Amniotic stem cell (primary cell): ENCODE data around the gene PTPRD.

ENCODE experiments used
- DNase-seq: peaks from one replicate; lab custom pipeline; 2025; lab: John Stamatoyannopoulos, UW

Gene PTPRD

DNA sequence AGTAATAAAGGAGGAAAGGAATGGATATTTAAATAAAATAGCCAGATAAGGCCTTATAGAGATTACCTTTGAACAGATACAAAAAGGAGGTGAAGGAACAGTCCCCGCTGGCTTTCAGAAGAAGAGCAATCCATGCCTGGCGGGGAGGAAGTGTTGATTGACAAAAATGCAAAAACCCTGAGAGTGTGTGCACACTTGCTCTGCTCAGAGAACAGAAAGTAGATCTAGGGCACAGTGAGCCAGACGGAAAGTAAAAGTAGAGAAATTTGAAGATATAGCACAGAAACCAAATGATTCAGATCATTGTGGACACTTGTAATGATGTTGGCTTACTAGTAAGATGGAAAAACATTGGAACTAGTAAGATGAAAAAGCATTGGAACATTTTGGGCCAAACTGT, 720.6 kb downstream of the PTPRD start:
- DNase-seq: no peak

- DNase-seq: no peak
These were observed 731.1 kb downstream of the PTPRD start for GRCh38 chr9:9881692-9882091.

- DNase-seq: no peak
These were observed 738.5 kb downstream of the PTPRD start for GRCh38 chr9:9874270-9874669.

GRCh38 chr9:9862235-9862810, 750.5 kb downstream of the PTPRD start:
- DNase-seq: no peak

- DNase-seq: no peak
These were observed 757.4 kb downstream of the PTPRD start for GRCh38 chr9:9855177-9856078.

DNA sequence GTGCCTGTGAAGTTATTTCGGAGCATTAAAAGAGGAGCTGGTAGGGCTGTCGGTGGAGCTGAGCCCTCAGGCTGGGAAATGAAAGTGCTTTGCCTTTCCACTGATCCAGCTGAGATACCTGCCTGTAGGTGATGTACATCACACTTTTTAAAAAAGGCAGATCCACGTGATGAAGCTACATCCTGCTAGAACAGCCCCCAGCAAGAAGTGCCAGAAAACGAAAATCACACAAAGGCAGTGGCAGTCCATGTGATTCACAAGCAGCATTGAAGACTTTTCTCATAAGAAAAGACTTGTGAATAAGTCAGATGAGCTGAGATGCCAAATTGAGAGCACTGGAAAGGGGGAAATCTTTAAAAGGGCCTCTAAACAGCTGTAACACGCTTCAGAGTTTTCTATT, 765.1 kb downstream of the PTPRD start:
- no peak for DNase-seq

DNA sequence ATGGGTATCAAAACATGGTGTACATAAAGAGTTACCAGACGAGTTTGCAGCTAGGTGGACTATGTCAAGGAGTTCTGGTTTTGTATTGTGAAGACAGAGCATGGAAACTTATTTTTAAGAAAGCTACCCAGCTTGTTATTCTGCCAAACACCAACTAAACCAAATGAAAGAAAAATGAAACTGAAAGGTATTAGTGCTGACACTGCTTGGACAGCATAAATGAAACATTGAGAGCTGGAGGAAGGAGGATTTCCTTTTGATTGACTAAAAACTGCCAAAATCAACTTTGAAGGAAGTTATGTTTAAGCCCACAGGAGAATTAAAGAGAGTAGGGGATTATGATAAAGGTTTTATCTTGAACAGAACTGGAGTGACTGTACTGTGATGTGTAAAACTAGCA, 766.2 kb downstream of the PTPRD start:
- no peak for DNase-seq

DNA sequence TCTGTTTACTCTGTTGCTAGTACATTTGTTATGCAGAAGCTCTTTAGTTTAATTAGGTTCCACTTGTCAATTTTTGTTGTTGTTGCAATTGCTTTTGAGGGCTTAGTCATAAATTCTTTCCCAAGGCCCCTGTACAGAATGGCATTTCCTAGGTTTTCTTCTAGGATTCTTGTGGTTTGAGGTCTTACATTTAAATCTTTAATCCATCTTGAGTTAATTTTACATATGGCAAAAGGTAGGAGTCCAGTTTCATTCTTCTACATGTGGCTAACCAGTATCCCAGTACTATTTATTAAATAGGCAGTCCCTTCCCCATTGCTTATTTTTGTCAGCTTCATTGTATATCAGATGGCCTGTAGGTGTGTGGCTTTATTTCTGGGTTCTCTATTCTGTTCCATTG, 792.4 kb downstream of the PTPRD start:
- no peak for DNase-seq

GRCh38 chr9:9819886-9820285, 792.9 kb downstream of the PTPRD start:
- DNase-seq: no peak

DNA sequence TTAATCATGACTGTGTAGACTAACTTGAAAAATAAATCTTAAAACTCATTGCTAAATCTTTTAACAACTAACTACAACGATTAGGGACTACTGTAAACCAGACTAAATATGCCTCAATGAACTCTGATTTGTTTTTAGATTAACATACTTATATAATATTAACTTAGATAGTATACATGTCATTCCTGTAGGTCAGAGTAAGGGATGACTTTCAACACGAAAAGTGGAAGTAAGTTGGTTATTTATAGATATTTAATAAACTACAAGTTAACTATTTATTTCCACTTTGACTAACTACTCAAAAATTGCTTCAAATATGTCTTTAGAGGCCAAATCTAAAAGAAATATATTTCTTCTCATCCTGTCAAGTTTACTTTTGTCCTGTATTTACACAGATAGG, 795.6 kb downstream of the PTPRD start:
- no peak for DNase-seq

DNA sequence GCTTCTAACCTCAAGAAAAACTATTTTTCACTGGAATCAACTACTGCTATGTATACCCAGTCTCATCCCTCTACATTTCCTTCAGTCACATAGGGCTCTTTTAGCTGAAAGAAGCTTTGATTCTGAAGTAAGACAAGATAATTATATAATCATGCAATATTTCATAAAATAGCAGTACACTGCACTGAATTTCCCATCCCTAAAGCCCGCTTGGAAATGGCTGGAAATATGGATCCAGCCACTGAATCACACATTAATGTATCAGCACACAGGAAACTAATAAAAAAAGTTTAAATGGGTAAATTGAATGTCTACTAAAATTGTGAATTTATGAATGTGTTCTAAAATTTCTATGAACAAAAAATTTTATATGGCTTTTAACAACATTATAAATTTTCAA, 808.7 kb downstream of the PTPRD start:
- no peak for DNase-seq

GRCh38 chr9:9799287-9799686, 813.5 kb downstream of the PTPRD start:
- no peak for DNase-seq

DNA sequence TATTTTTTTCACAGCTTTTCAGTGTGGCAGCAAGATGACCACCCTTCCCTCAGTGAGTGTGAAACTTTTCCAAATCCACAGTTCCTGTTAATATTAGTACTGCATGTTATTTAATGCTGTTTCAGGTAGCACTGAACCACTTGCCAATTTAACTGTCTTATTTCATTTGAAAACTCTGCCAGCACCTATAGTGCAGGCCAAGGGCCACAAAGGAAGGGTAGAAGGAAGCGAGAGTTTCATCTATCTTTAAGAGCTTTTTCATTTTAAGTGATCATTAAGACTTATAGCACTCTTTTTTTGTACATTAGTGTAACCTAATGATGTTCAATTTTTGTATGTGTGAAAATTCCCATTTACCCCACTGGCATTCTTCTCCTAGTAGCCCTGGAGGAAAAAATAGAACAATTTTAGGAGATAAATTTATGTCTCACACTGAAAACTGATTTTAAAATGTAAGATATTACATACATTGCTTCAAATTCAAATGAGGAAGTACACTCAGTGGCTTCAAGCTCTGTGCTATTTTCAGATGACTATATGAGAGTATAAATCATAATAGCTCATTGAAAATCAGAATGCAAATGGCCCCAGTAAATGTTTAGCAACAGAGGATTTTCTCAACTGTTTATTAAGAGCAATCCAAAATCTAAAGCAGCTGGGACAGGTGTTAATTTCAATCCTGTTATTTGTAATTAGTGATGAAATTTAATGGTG, 820.5 kb downstream of the PTPRD start:
- DNase-seq: no peak

GRCh38 chr9:9791611-9792010, 821.2 kb downstream of the PTPRD start:
- DNase-seq: no peak

DNA sequence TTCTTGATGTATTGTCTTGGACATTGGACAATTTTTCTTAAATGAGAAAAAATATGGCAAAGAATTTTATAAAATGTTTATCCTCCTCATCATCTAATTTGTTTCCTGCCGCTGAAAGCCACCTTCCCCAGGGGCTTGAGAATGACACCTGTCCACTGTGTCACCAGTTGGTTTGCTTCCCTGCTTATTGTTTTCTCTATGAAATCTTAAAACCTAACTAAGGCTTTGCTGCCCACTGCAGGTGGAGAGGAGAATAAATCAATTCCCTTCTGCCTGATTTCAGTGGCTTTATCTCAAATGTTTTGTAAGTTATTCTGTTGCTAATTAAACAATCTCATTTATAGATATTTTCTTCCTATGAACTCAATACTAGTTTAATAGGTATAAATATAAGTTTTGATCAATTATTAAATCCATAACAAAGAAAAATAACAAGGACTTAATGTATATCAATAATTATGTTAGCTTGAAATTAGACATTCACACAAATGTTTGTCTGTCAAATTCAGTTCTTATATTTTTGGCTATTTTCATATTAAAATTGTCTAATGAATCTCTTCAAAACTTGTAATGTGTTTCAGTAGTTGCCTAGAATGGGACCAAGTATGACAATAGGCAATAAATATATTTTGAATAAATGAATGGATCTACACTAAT, 822.5 kb downstream of the PTPRD start:
- no peak for DNase-seq

DNA sequence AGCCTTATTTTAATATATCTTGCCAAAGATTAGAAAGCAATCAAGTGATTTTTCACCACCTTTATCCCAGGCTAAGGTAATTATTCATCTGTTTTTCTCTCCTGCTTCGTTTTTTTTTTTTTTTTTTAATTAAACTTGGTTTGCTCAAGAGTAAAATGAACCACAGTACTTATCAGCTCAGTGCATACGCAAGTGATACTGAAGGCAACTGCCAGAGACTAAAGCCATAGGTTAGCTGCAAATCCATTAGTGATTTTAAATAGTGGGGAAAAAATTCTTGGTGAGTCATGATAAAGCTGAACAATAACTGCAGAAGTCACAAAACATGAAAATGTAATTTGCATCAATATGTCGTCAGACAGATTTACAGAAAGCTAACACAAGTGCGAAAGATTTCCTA, 829.1 kb downstream of the PTPRD start:
- DNase-seq: no peak

- DNase-seq: no peak
These were observed 829.6 kb downstream of the PTPRD start for GRCh38 chr9:9783211-9783610.

GRCh38 chr9:9778293-9778692, 834.5 kb downstream of the PTPRD start:
- DNase-seq: no peak

DNA sequence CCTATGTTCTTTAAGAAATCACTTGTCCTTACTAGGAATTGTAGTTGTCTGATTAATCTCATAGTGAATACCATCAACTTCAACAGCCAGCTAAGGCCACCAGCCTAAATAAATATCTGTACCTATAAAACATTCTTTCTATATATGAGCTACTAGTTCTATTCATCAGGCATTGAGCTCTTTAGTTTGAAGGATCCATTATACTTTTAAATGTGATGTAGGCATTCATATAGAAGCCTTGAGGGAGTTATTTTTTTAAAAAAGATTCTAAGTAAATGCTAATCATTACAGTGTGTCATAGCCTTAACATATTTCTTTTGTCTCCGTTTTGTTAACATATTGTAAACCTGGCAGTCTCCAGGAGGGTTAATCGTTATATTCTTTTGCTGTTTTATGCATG, 838.3 kb downstream of the PTPRD start:
- DNase-seq: no peak

- DNase-seq: no peak
These were observed 841.5 kb downstream of the PTPRD start for GRCh38 chr9:9771314-9771713.

GRCh38 chr9:9764821-9765220, 848.0 kb downstream of the PTPRD start:
- DNase-seq: no peak

DNA sequence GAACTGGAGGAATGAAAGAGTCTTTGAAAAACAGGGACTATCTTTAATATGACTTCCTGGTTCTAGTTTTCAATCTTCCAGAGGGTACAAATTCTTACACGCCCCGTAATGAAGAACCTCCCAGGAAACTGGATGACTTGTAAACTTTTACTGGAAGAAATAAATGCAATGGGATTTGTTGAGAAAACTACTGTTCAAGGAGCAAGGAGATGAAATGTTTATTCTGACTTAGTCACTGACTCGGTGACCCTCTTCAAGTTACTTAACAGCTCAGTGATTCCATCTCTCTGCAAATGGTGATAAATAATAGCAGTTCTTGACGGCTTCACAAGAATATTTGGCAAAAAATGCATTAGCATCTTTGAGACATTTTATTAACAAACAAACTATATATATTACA, 858.6 kb downstream of the PTPRD start:
- no peak for DNase-seq

GRCh38 chr9:9753266-9753665, 859.5 kb downstream of the PTPRD start:
- no peak for DNase-seq
